ENCODE measurements around the gene TGFB3.

DNA sequence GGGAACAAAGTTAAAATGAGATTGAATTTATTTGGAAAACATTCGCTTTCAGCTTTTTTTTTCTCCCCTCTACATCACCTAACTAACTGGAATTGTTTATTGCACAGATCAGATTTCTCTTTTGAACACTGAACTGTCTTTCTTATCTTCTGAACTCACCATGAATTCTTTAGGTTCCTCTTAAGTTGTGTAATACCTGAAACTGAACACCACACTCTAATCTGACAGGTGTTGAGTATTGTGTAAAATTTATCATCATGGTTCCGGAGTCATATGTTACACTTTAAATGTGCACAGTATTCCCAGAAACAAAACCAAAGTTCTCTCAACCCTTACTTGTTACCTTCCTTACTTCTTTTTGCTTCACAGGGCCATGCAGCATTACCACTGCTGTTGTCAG, 66.8 kb downstream of the TGFB3 start:
- TF ChIP-seq POLR2A (IDR thresholded peaks at IDR 0.05; ENCODE audit: low read length) (no peak), GATA1 (IDR thresholded peaks at IDR 0.05; ENCODE audit: low read depth, low read length) (no peak)

All from erythroblast (primary cell).